GM21526 (cell line): ENCODE measurements around the gene PGRMC1.
"Not testable (repeated sequence)": the region's sequence is repeated elsewhere in the genome, so short reads cannot be mapped to it uniquely, and the experiment has no call there.

Experiments
- ATAC-seq: cut with Tn5 transposase; IDR thresholded peaks from one replicate; pipeline ENCODE4 v1.9.1; 2021; ENCODE audit warnings: moderate library complexity; ENCODE audit not compliant: unreplicated experiment, low FRiP score

Gene PGRMC1

GRCh38 chrX:119235872-119236622 is at the start of gene PGRMC1:
TSS of gene PGRMC1 (plus strand) at chrX:119236285. CDS start at chrX:119236364, 79 bp downstream.
- ATAC-seq: peak; percentile 87

GRCh38 chrX:119186763-119187162 is 49.3 kb upstream of the PGRMC1 start:
- ATAC-seq: no peak

DNA sequence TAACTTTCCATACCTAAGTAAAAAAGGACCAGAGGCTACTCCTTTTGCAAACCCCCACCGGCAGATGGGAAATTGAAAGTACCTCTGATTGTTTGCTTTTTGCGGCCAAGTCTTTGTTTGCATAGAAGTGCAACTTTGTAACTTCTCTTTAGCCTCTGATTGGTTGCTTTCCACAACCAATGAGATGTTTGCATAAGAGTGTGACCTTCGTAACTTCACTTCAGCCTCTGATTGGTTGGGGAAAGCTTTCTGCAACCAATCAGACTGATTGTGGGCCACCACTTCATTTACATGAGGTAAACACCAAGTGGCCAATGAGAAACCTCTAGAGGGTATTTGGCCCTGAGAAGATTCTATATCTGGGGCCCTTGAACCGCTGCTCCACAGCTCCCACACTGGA is 48.8 kb upstream of the PGRMC1 start:
- ATAC-seq: no peak

DNA sequence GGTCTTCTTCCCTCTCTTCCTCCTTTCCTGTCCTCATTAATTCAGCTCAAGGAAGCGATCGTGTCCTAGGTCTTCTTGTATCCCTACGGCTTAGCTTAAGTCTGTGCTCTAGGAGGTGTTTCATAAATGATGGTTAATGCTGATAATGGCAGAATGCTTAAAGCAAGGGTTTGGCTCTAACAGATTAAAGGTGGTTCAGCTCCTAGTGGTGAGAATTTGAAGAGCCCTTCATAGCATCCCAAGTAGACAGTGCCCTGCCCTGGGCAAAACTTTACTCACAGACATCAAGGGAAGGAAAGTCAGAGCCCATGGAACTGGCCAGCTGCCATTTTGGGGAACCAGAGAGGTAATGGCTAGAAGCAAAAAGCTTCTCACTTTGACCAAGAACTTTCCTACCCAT is 47.0 kb upstream of the PGRMC1 start:
- ATAC-seq: no peak

GRCh38 chrX:119189595-119189994 is 46.5 kb upstream of the PGRMC1 start:
- no peak for ATAC-seq

DNA sequence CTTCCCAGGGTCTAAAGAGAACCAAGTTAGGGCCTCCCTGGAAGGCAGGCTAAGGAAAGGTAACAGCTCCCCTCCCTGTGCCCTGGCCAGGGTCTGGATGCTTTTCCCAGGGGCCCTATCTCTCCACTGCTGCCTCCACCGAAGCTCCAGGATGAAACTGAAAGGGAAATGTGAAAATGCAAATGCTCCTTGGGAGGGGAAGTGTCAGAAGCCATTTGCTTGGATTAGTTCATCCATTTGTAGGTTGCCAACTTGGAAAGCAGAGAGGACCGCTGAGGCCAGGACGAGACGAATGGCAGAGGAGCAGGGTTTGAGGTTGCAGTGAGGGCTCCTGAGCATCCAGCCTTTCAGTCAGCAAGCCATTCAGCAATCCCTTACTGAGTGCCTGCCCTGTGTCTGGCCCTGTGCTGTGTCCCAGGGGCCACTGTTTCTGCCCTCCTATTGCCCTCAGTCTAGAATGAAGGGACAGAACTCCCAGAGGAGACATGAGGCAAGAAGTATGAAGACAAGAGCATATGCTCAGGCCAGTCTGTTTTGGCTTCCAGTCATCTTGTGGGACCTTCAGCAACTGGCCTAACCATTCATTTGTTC is 45.9 kb upstream of the PGRMC1 start:
- ATAC-seq: no peak

DNA sequence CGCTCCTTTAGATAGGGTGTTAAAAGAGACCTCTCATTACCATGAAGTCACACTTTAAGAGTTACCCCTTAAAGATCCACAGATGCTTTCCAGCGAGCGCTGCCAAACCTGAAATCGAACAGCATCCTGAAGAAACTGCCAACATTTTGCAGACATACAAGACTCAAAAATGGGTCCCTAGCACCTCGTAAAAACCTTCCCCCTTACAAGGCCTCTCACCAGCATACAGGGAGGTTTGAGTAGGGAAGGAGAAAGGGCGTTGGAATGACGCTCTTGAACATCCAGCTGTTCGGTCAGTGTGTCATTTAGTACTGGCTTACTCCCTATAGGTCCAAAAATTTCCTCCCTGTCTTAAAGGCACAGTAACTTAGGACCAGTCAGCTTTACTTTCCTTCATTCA is 45.3 kb upstream of the PGRMC1 start:
- no peak for ATAC-seq

- ATAC-seq: no peak
Observed at GRCh38 chrX:119194621-119195020, 41.5 kb upstream of the PGRMC1 start.

- ATAC-seq: no peak
Observed at GRCh38 chrX:119201570-119201969, 34.5 kb upstream of the PGRMC1 start.

GRCh38 chrX:119206203-119206602 is 29.9 kb upstream of the PGRMC1 start:
- no peak for ATAC-seq

DNA sequence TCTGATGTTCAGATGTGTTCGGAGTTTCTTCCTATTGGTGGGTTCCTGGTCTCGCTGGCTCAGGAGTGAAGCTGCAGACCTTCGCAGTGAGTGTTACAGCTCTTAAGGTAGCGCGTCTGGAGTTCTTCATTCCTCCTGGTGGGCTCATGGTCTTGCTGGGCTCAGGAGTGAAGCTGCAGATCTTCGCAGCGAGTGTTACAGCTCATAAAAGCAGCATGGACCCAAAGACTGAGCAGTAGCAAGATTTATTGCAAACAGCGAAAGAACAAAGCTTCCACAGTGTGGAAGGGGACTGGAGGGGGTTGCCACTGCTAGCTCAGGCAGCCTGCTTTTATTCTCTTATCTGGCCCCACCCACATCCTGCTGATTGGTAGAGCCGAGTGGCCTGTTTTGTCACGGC is 28.6 kb upstream of the PGRMC1 start:
- ATAC-seq: not testable (repeated sequence)

GRCh38 chrX:119208401-119209057 is 27.6 kb upstream of the PGRMC1 start:
- no peak for ATAC-seq

DNA sequence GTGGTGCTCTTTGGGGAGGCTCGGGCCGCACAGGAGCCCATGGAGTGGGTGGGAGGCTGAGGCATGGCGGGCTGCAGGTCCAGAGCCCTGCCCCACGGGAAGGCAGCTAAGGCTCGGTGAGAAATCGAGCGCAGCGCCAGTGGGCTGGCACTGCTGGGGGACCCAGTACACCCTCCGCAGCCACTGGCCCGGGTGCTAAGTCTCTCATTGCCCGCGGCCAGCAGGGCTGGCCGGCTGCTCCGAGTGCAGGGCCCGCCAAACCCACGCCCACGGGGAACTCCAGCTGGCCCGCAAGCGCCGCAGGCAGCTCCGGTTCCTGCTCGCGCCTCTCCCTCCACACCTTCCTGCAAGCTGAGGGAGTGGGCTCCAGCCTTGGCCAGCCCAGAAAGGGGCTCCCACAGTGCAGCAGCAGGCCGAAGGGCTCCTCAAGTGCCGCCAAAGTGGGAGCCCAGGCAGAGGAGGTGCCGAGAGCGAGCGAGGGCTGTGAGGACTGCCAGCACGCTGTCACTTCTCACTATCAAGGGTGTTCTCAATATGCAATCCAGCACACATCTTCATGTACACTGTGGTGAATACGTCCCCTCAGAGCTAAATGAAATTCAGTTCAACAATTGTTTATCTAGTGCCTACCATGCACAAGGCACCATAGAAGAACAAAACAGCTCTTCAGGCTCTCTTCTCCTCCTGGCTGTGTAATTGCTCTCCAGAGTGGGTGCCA is 25.0 kb upstream of the PGRMC1 start:
- not testable (repeated sequence) for ATAC-seq

GRCh38 chrX:119211649-119212014 is 24.5 kb upstream of the PGRMC1 start:
- no peak for ATAC-seq

GRCh38 chrX:119218198-119218597 is 17.9 kb upstream of the PGRMC1 start:
- ATAC-seq: no peak

- no peak for ATAC-seq
Observed at GRCh38 chrX:119222932-119223331, 13.2 kb upstream of the PGRMC1 start.

- ATAC-seq: no peak
Observed at GRCh38 chrX:119223783-119224182, 12.3 kb upstream of the PGRMC1 start.

GRCh38 chrX:119226446-119226845 is 9.6 kb upstream of the PGRMC1 start:
- no peak for ATAC-seq

DNA sequence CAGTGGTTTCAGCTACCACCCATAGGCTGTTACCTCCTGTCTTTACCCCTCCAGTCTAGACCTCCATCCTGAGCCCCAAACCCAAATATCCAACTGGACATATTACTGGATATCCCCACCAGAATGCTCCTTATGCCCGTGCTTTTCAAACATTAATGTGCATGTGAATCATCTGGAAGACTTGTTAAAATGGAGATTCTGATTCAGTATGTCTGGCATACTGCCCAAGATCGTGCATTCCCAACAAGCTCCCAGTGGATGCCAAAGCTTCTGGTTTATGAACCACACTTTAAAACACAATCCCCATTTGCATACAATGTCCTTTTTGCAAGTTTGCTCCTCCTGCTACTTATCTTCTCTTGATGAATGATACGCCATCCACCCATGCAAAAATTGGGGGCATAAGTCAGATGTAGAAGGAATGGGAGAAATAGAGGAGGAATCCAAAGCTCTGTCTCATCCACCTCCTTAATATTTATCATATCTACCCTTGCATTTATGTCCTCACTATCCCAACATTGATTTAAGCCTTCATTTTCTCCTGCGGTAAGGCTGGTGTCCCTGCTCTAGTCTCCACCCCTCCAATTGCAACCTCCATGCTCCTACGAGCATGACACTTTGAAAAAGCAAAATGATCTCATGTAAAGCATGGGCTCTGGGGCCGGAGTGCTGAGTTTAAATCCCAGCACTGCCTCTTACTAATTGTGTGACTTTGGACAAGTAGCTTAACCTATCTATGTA is 7.4 kb upstream of the PGRMC1 start:
- ATAC-seq: no peak

- no peak for ATAC-seq
Observed at GRCh38 chrX:119229253-119229615, 6.9 kb upstream of the PGRMC1 start.

GRCh38 chrX:119230850-119231249 is 5.2 kb upstream of the PGRMC1 start:
- no peak for ATAC-seq
